Activated gamma-delta T cell treated with Interleukin-2 at 50 U/mL for 16 hours (primary cell): Measurements from ENCODE around the gene NSL1.

Experiments
- DNase-seq: peaks from one replicate; pipeline ENCODE4 v3.0.0-alpha.2; 2020

Gene NSL1

DNA sequence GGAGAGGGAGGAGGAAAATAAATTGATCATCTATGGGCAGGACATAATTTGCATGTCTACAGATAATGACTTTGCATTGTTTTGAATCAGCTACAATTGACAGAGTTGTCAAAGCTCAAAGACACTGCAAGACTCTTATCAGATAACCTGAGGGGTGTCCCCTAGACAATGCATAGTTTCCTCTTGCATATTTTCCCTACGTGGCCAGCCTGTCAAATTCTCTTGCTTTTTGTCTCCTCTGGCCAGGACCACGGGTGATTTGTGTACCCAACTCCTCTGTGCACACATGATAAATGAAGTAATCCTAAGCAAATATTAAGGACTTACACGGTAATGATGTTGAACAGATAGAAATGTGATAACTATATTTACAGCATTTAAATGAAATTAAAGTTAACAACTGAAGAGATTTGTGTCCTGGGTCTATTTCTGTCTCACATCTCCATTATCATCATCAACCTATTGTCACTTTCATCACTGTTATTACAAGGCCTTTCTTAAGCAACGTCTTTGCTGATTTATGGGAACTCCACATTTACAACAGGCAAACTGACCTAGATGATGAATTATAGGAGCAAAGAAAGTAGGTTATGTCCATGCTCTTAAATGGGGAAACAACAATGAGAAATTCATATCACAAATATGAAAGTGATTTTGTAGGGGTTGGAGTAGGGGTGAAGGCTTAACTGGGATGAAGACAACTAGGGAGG lies 110.7 kb downstream of the NSL1 start:
- DNase-seq = no peak

DNA sequence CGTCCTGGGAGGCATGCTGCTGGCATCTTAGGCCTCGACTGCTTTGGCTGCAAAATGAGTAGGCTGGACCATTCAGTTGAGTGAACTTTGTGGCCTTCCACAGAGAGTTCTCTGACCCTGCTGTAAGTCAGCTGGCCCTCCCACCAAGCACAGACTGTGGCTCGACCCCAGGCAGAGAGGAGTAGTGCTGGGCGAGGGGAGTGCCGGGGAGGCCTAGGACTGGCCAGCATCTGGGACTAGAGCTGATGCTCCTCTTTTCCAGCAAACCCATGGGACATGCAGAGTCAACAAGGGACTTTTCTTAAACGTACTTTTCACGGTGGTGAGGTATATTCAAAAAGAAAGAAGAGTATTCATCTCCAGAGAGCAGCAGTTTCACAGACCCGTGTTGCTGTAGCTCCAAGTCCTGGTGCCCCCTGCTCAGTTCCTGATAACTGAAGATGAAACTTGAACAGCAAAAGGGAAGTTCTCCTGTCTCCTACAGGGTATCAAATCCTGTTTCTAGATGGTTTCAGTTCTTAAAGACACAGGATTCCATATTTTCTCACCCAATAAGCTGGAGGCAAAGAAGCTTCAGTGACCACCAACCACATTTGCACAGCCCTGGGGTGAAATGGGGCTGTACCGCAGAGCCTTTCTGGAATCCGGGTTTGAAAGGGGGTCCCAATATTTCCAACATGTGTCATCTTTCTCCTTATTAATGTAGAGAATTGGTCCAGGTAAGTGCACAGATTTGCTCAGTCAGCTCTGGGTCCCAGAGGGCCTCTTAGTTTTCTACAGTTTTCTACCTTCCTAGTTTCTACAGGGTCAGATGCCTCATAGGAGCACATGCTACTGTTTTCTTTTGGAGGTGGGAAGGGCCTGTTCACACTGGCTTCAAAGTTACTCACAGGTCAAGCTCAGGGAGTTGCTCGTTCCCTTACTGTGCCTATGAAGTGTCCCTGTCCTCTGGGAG lies 112.8 kb downstream of the NSL1 start:
- no peak for DNase-seq

DNA sequence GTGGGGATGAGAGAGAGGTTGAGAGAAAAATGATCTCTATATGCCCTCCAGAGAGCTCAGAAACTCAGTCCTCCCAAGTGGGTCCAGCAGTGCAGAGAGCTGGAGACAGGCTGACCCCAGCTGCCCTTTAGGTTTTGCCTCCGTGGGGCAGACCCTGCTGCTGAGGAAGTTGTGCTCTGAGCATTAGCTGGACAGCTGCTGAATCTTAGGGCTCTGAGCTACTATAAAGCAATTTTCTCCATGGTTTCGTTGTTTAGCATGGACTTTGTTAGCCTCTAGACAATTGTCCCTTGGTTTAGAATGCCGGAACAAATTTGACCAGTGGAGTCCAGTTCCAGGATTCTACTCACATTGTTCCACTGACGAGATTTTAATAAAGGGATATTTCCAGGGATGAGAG lies 114.0 kb downstream of the NSL1 start:
- DNase-seq = no peak

DNA sequence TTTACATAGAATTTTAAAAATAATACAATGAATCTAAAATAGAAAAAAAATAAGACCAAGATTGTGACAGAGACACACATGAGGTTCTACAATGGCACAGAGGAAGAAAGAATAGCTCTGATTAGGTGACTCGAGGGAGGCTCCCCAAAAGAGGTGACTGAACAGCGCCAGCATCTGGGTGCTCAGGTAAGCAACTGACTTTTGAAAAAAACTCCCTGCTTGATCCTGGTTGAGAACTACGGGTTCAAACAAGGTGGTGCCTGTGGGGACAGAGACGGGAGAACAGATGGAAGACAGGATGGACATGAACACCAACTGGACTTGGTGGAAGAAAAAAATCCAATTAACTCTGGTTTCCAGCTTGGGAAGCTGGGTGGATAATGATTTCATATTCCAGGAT lies 114.4 kb downstream of the NSL1 start:
- DNase-seq = no peak
